Neural crest cell (in vitro differentiated cells): Measurements from ENCODE around the gene FITM2. TPM values are rescaled to one million over a fixed set of nuclear protein-coding genes. Genes with fewer than 3 reads are reported as not detected.
A peak's percentile ranks its signal among the peaks of the same experiment; 100 is the strongest.
"Not testable (repeated sequence)": the region's sequence is repeated elsewhere in the genome, so short reads cannot be mapped to it uniquely, and the experiment has no call there.

Experiments
- DNase-seq: peaks from one replicate; pipeline ENCODE4 v3.0.0; 2021; ENCODE audit warnings: low read depth, mixed read lengths, low spot score
- H3K27ac Mint-ChIP-seq: one replicate; pipeline ENCODE4 v1.8.0; 2021; ENCODE audit warnings: mild to moderate bottlenecking, mixed read lengths; ENCODE audit not compliant: unreplicated experiment
- H3K27me3 Mint-ChIP-seq: 2 replicates; pipeline ENCODE4 v1.8.0; 2021; ENCODE audit warnings: low read depth, mild to moderate bottlenecking, mixed read lengths
- H3K36me3 Mint-ChIP-seq: 2 replicates; pipeline ENCODE4 v1.8.0; 2021; ENCODE audit warnings: low read depth, mild to moderate bottlenecking, mixed read lengths
- H3K4me1 Mint-ChIP-seq: 2 replicates; pipeline ENCODE4 v1.8.0; 2021; ENCODE audit warnings: mixed read lengths
- H3K4me3 Mint-ChIP-seq: one replicate; pipeline ENCODE4 v1.8.0; 2021; ENCODE audit warnings: mild to moderate bottlenecking, mixed read lengths
- H3K9me3 Mint-ChIP-seq: 2 replicates; pipeline ENCODE4 v1.8.0; 2021; ENCODE audit warnings: mixed read lengths
- total RNA-seq: library from RNA; stranded (reverse); gene quantifications from 2 replicates; pipeline ENCODE4 v1.2.1, GENCODE V29; 2021
- TF ChIP-seq, protein P1 (sequence below): fragments of 200-600 bp; sonication (generic); conservative IDR thresholded peaks from 2 replicates; pipeline ENCODE4 v1.5.0; 2021; ENCODE audit warnings: antibody characterized with exemption, mild to moderate bottlenecking

FITM2 gene
- total RNA-seq, 1 donor from 2014 or later = 6.4 TPM

DNA sequence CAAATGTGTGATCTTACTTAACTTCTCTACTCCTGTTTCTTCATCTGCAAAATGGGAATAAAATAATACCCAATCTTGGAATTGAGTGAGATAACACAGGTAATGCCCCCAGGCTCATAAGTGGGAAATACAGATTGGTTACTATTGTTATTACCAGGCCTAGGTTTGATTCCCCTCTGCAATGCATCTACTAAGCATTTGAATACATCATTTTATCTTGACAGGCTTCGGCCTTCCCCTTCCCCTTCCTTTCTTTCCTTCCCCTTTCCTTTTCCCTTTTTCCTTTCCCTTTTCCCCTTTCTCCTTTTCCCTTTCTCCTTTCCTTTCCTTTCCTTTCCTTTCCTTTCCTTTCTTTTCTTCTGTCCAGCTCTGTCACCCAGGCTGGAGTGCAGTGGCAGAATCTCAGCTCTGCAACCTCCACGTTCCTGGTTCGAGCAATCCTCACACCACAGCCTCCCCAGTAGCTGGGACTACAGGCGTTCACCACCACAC, 37.2 kb upstream of the FITM2 start:
- no peaks in the 10 kb centered on the region for H3K36me3 Mint-ChIP-seq
- no peak for DNase-seq
- H3K4me1 Mint-ChIP-seq = peaks cover 18% of the 10 kb centered on the region
- TF ChIP-seq, protein P1, sequence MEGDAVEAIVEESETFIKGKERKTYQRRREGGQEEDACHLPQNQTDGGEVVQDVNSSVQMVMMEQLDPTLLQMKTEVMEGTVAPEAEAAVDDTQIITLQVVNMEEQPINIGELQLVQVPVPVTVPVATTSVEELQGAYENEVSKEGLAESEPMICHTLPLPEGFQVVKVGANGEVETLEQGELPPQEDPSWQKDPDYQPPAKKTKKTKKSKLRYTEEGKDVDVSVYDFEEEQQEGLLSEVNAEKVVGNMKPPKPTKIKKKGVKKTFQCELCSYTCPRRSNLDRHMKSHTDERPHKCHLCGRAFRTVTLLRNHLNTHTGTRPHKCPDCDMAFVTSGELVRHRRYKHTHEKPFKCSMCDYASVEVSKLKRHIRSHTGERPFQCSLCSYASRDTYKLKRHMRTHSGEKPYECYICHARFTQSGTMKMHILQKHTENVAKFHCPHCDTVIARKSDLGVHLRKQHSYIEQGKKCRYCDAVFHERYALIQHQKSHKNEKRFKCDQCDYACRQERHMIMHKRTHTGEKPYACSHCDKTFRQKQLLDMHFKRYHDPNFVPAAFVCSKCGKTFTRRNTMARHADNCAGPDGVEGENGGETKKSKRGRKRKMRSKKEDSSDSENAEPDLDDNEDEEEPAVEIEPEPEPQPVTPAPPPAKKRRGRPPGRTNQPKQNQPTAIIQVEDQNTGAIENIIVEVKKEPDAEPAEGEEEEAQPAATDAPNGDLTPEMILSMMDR = no peak
- H3K9me3 Mint-ChIP-seq = no peaks in the 10 kb centered on the region
- no peak overlapping the region for H3K27ac Mint-ChIP-seq
- no peak overlapping the region for H3K4me3 Mint-ChIP-seq
- no peaks in the 10 kb centered on the region for H3K27me3 Mint-ChIP-seq

DNA sequence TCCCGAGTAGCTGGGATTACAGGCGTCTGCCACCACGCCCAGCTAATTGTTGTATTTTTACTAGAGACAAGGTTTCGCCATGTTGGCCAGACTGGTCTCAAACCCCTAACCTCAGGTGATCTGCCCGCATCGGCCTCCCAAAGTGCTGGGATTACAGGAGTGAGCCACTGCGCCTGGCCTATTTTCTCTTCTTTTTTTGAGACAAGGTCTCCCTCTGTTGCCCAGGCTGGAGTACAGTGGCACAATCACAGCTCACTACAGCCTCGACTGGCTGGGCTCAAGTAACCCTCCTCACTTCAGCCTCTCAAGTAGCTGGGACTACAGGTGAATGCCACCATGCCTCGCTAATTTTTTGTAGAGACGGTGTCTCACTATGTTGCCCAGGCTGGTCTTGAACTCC, 34.9 kb upstream of the FITM2 start:
- Mint-ChIP-seq H3K27ac (peak overlapping the region; percentile 43), H3K4me1 (peaks cover 15% of the 10 kb centered on the region)
- H3K4me3 Mint-ChIP-seq, DNase-seq, H3K27me3 Mint-ChIP-seq, H3K36me3 Mint-ChIP-seq, H3K9me3 Mint-ChIP-seq: not testable (repeated sequence)

GRCh38 chr20:44345147-44345546, 34.1 kb upstream of the FITM2 start:
- TF ChIP-seq, protein P1 = no peak
- Mint-ChIP-seq H3K9me3 (no peaks in the 10 kb centered on the region), H3K4me3 (no peak overlapping the region), H3K4me1 (peaks cover 10% of the 10 kb centered on the region), H3K27ac (peak overlapping the region; percentile 50), H3K27me3 (no peaks in the 10 kb centered on the region), H3K36me3 (no peaks in the 10 kb centered on the region)
- no peak for DNase-seq

DNA sequence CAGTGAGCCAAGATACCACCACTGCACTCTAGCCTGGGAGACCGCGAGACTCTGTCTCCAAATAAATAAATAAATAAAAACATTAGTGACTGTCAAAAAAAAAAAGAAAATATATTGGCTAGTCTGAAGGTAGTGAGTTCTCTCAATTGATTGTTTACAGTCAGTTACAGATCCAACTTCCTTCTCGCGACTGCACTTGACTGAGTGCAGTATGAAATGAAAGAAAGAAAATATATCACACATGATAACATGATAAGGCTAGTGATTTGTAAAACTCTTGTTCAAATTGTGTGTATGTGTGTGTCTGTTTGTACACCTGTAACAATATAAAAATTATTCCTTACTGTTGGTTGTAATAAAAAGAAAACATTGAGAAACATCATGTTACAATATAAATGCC, 33.7 kb upstream of the FITM2 start:
- peaks cover 10% of the 10 kb centered on the region for H3K4me1 Mint-ChIP-seq
- TF ChIP-seq, protein P1 = no peak
- DNase-seq = no peak
- H3K36me3 Mint-ChIP-seq = no peaks in the 10 kb centered on the region
- H3K9me3 Mint-ChIP-seq = no peaks in the 10 kb centered on the region
- H3K27me3 Mint-ChIP-seq = no peaks in the 10 kb centered on the region
- no peak overlapping the region for H3K4me3 Mint-ChIP-seq
- H3K27ac Mint-ChIP-seq = peak overlapping the region; percentile 50

GRCh38 chr20:44343162-44343675, 32.2 kb upstream of the FITM2 start:
- H3K4me1 Mint-ChIP-seq = peaks cover 10% of the 10 kb centered on the region
- H3K27me3 Mint-ChIP-seq = no peaks in the 10 kb centered on the region
- no peak overlapping the region for H3K4me3 Mint-ChIP-seq
- H3K27ac Mint-ChIP-seq = no peak overlapping the region
- H3K9me3 Mint-ChIP-seq = no peaks in the 10 kb centered on the region
- H3K36me3 Mint-ChIP-seq = no peaks in the 10 kb centered on the region
- TF ChIP-seq, protein P1 = no peak
- no peak for DNase-seq

GRCh38 chr20:44342248-44342647, 31.2 kb upstream of the FITM2 start:
- H3K4me1 Mint-ChIP-seq = peaks cover 10% of the 10 kb centered on the region
- H3K27ac Mint-ChIP-seq = peak overlapping the region; percentile 92
- no peak for DNase-seq
- no peak overlapping the region for H3K4me3 Mint-ChIP-seq
- TF ChIP-seq, protein P1 = no peak
- H3K36me3 Mint-ChIP-seq = no peaks in the 10 kb centered on the region
- no peaks in the 10 kb centered on the region for H3K27me3 Mint-ChIP-seq
- H3K9me3 Mint-ChIP-seq = no peaks in the 10 kb centered on the region
